Transverse colon (tissue), 4 donors: ENCODE data around the gene ACAP1. TPM values are rescaled to one million over a fixed set of nuclear protein-coding genes. Genes with fewer than 3 reads are reported as not detected.

Source experiments
- DNase-seq: peaks from one replicate; pipeline ENCODE4 v3.0.0-alpha.2; 2019
- H3K27ac ChIP-seq, 4 donors: fragments of 200-600 bp; sonication (generic); 2 replicates each; pipeline ENCODE4 v1.5.1; 2016 to 2018; ENCODE audit warnings: inconsistent platforms in 4 of 4
- H3K27me3 ChIP-seq: fragments of 200-600 bp; sonication (generic); 2 replicates; pipeline ENCODE4 v1.5.1; 2017; ENCODE audit warnings: inconsistent platforms
- H3K36me3 ChIP-seq, 4 donors: fragments of 200-600 bp; sonication (generic); 2 replicates each; pipeline ENCODE4 v1.5.1; 2017 to 2019; ENCODE audit warnings: inconsistent platforms in 4 of 4
- H3K4me1 ChIP-seq, 4 donors: fragments of 200-600 bp; sonication (generic); 2 replicates each; pipeline ENCODE4 v1.5.1; 2017 to 2020; ENCODE audit warnings: inconsistent platforms in 4 of 4
- H3K4me3 ChIP-seq, 4 donors: fragments of 200-600 bp; sonication (generic); 1 replicate in 1 of 4; 2 replicates in 3 of 4; pipeline versions ENCODE4 v1.5.1 to v1.6.1; 2017 to 2019; ENCODE audit warnings: inconsistent platforms in 4 of 4
- H3K9me3 ChIP-seq, 2 donors: fragments of 200-600 bp; sonication (generic); 2 replicates each; pipeline ENCODE4 v1.5.1; 2017 to 2019; ENCODE audit warnings: inconsistent platforms in 2 of 2
- CTCF ChIP-seq, 5 experiments: fragments of 200-600 bp in 3 of 5; fragments of 450-650 bp in 2 of 5; sonication (generic) in 3 of 5; IDR thresholded peaks; 1 replicate in 2 of 5; 2 replicates in 3 of 5; pipeline ENCODE4 v1.5.1; 2016 to 2017; ENCODE audit warnings: antibody characterized with exemption in 5 of 5, inconsistent platforms in 3 of 5, mild to moderate bottlenecking in 2 of 5, moderate library complexity in 1 of 5
- EP300 ChIP-seq: sonication (generic); formaldehyde crosslinking; IDR thresholded peaks from one replicate; pipeline ENCODE4 v1.6.1; 2017; ENCODE audit warnings: antibody characterized with exemption, low read depth
- POLR2A ChIP-seq: fragments of 450-650 bp; IDR thresholded peaks from one replicate; pipeline ENCODE4 v1.6.1; 2016; ENCODE audit warnings: antibody characterized with exemption, mild to moderate bottlenecking, moderate library complexity
- POLR2AphosphoS5 ChIP-seq, 3 donors: sonication (generic); formaldehyde crosslinking; IDR thresholded peaks; one replicate each; pipeline ENCODE4 v1.6.1; 2016; ENCODE audit warnings: antibody characterized with exemption in 3 of 3
- WGBS, 2 donors: methylation state at CpG; one replicate each; pipeline ENCODE4 v1.1.5; 2018; ENCODE audit warnings: low coverage in 1 of 2; 5-methylcytosine and 5-hydroxymethylcytosine counted together
- in situ Hi-C, 4 donors: fragments of 200-750 bp; cut with MboI; loops; one replicate each; pipeline versions ENCODE4 v1.15.0 to v1.15.1; 2017; ENCODE audit warnings: low sequenced_read_pairs in 3 of 4, low pct_ligation_motif_present in 1 of 4, low pct_unique_long_range_greater_than_20kb in 1 of 4
- intact Hi-C: fragments of 100-400 bp; cut with DNase I; formaldehyde crosslinking; loops from one replicate; pipeline ENCODE4 v1.15.1; 2023; ENCODE audit warnings: low total_unique reads
- total RNA-seq, 4 donors: library from RNA; depleted of rRNA; stranded (reverse); fragments of >200 nt; gene quantifications; one replicate each; pipeline ENCODE4 v1.1.0, GENCODE V29; 2016

ACAP1 gene
- total RNA-seq, 4 donors from 2014 or later = 4.8 to 21.0 (median 10.0) TPM

- intact Hi-C loops = no loop called here
- in situ Hi-C loops = no loop called here
- WGBS, 2 donors = 9% methylated on average over 39 of the region's 48 CpGs; no CpG with 5 or more reads in 1 of the 2 donors
- peak overlapping the region; percentile 59 to 91 (median 77) for H3K4me3 ChIP-seq
- no peaks in the 10 kb centered on the region for H3K9me3 ChIP-seq
- TF ChIP-seq POLR2A (no peak), POLR2AphosphoS5 (IDR thresholded peaks at IDR 0.05) (no peak), CTCF (IDR thresholded peaks at IDR 0.05) (no peak), EP300 (no peak)
- peaks cover 11 to 22% (median 17%) of the 10 kb centered on the region in 4 donors for H3K4me1 ChIP-seq
- H3K27me3 ChIP-seq = no peaks in the 10 kb centered on the region
- peak overlapping the region; percentile 90 to 98 (median 94) for H3K27ac ChIP-seq
- no peaks in the 10 kb centered on the region for H3K36me3 ChIP-seq
- peak; percentile 51 for DNase-seq
Observed at GRCh38 chr17:7393613-7394451, 57.5 kb downstream of the ACAP1 start.

GRCh38 chr17:7394452-7395191 lies 58.3 kb downstream of the ACAP1 start, which contains the start of gene PLSCR3:
Gene PLSCR3, minus strand, starts transcription at chr17:7394525. Its CDS starts 415 bp downstream, at chr17:7394110.
- Histone ChIP-seq H3K36me3 (no peaks in the 10 kb centered on the region), H3K27me3 (no peaks in the 10 kb centered on the region), H3K4me1 (peaks cover 11 to 22% (median 17%) of the 10 kb centered on the region in 4 donors), H3K9me3 (no peaks in the 10 kb centered on the region), H3K4me3 (peak within 1 kb of the TSS; percentile 59 to 91 (median 77)), H3K27ac (peak within 1 kb of the TSS; percentile 90 to 98 (median 94))
- TF ChIP-seq POLR2AphosphoS5 (IDR thresholded peaks at IDR 0.05) (peak; percentile 89 to 94 (median 93)), POLR2A (peak; percentile 76), CTCF (IDR thresholded peaks at IDR 0.05) (peak; percentile 24 to 77 (median 36)), EP300 (no peak)
- WGBS, 2 donors = 2% methylated on average over 17 of the region's 71 CpGs; no CpG with 5 or more reads in 1 of the 2 donors
- in situ Hi-C loops (no loop called here), intact Hi-C loops (no loop called here)
- peak; percentile 90 for DNase-seq

- H3K36me3 ChIP-seq = no peaks in the 10 kb centered on the region
- no peaks in the 10 kb centered on the region for H3K9me3 ChIP-seq
- no peak overlapping the region for H3K4me3 ChIP-seq
- no peaks in the 10 kb centered on the region for H3K27me3 ChIP-seq
- 80 to 96% methylated on average over 3 to 4 of the region's 4 CpGs for WGBS, 2 donors
- no peak overlapping the region for H3K27ac ChIP-seq
- DNase-seq = no peak
- TF ChIP-seq CTCF (IDR thresholded peaks at IDR 0.05) = no peak
- TF ChIP-seq POLR2A = no peak
- TF ChIP-seq POLR2AphosphoS5 (IDR thresholded peaks at IDR 0.05) = no peak
- TF ChIP-seq EP300 = no peak
- peaks cover 11 to 22% (median 17%) of the 10 kb centered on the region in 4 donors for H3K4me1 ChIP-seq
- intact Hi-C loops (no loop called here), in situ Hi-C loops (no loop called here)
Observed at GRCh38 chr17:7396147-7396546, 59.8 kb downstream of the ACAP1 start.

- H3K9me3 ChIP-seq = no peaks in the 10 kb centered on the region
- peaks cover 20 to 27% (median 25%) of the 10 kb centered on the region in 4 donors for H3K4me1 ChIP-seq
- no peak overlapping the region for H3K4me3 ChIP-seq
- TF ChIP-seq POLR2A (no peak), EP300 (no peak), POLR2AphosphoS5 (IDR thresholded peaks at IDR 0.05) (no peak), CTCF (IDR thresholded peaks at IDR 0.05) (no peak)
- WGBS, 2 donors = 79 to 83% methylated on average over 2 of the region's 2 CpGs
- no peaks in the 10 kb centered on the region for H3K27me3 ChIP-seq
- intact Hi-C loops (no loop called here), in situ Hi-C loops (no loop called here)
- no peak overlapping the region for H3K27ac ChIP-seq
- DNase-seq = no peak
- no peaks in the 10 kb centered on the region for H3K36me3 ChIP-seq
Observed at GRCh38 chr17:7398612-7399011, 62.3 kb downstream of the ACAP1 start.
